HFF-Myc (cell line): ENCODE data around the gene CCDC158.
"Not testable (repeated sequence)": the region's sequence is repeated elsewhere in the genome, so short reads cannot be mapped to it uniquely, and the experiment has no call there.

Experiments used
- DNase-seq: peaks from one replicate; pipeline ENCODE4 v3.0.0-alpha.2; 2011; ENCODE audit warnings: low read depth; ENCODE audit errors: extremely low read depth
- H3K4me3 ChIP-seq: replicated peaks from 2 replicates; pipeline ENCODE4 v1.5.1; 2011; ENCODE audit warnings: low read depth, mild to moderate bottlenecking, control low read depth, low read length
- CTCF ChIP-seq: IDR thresholded peaks from 2 replicates; pipeline ENCODE4 v1.5.1; 2012; ENCODE audit warnings: mild to moderate bottlenecking, low read depth, low read length, control low read depth; ENCODE audit errors: missing control alignments

The CCDC158 gene

DNA sequence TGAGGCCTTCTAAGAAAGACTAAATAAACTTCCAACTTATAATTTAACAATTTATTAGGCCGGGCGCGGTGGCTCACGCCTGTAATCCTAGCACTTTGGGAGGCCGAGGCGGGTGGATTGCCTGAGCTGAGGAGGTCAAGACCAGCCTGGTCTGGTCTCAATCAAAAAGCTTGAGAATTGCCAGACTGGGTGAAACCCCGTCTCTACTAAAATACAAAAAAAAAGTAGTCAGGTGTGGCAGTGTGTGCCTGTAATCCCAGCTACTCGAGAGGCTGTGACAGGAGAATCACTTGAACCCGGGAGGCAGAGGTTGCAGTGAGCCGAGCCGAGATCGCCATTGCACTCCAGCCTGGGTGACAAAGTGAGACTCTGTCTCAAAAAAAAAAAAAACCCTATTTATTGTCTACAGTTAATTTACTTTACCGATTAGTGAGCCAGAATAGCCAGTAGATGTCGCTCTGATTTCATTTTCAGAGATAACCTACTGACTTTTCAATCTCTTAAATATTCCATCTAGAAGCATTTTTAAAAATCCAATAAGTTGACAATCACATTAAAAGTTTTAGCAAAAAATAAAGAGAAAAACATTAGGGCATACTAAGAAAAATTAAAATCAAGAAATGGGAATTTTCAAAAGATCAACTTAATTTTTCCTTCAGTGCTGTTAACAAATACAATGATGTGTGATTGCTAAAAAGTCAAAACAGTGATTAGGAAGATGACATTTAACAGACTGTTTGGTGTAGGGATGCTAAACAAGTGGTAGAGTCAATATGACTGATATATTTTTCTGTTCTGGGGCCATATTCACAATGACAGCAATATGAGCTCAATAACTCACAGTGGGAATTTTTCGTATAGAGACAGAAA lies 9.8 kb upstream of the CCDC158 start:
- TF ChIP-seq CTCF: peak; percentile 52
- DNase-seq: peak; percentile 37
- no peak overlapping the region for H3K4me3 ChIP-seq

DNA sequence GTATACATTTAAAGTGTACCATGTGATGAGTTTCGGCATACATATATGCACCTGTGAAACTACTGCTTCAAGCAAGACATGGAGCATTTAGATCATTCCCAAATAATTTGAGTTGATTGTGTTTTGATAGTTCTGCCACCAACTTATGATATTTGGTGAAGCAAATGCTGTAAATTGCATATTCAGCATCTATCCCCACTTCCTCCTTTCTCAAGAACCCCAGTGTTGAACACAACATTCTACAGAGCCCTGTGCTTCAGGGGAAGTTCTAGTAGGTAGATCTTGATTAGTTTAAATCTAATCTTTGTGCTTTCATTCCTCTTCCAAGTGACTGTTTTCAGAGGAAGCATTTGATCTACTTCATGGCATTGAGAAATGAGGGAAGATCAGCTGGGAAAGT lies 8.7 kb upstream of the CCDC158 start:
- TF ChIP-seq CTCF: no peak
- DNase-seq: no peak
- H3K4me3 ChIP-seq: no peak overlapping the region

GRCh38 chr4:76426272-76426671 lies 5.3 kb upstream of the CCDC158 start:
- TF ChIP-seq CTCF: no peak
- no peak overlapping the region for H3K4me3 ChIP-seq
- DNase-seq: no peak

DNA sequence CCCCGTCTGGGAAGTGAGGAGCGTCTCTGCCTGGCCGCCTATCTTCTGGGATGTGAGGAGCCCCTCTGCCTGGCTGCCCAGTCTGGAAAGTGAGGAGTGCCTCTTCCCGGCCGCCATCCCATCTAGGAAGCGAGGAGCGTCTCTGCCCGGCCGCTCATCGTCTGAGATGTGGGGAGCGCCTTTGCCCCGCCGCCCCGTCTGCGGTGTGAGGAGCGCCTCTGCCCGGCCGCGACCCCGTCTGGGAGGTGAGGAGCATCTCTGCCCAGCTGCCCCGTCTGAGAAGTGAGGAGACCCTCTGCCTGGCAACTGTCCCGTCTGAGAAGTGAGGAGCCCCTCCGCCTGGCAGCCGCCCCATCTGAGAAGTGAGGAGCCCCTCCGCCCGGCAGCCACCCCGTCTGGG lies 2.2 kb upstream of the CCDC158 start:
- DNase-seq, H3K4me3 ChIP-seq: not testable (repeated sequence)

GRCh38 chr4:76420188-76420761 lies 666 bp downstream of the CCDC158 start:
- no peak for TF ChIP-seq CTCF
- no peak for DNase-seq
- H3K4me3 ChIP-seq: no peak overlapping the region

GRCh38 chr4:76410636-76411035 lies 10.3 kb downstream of the CCDC158 start:
- no peak for DNase-seq
- H3K4me3 ChIP-seq: no peak overlapping the region
- TF ChIP-seq CTCF: no peak

GRCh38 chr4:76407440-76408119 lies 13.4 kb downstream of the CCDC158 start:
- no peak for DNase-seq
- TF ChIP-seq CTCF: no peak
- no peak overlapping the region for H3K4me3 ChIP-seq
